HG02852 (cell line): Measurements from ENCODE around the gene ZNF486.
"Not testable (repeated sequence)": the region's sequence is repeated elsewhere in the genome, so short reads cannot be mapped to it uniquely, and the experiment has no call there.

ENCODE experiments used
- ATAC-seq: cut with Tn5 transposase; IDR thresholded peaks from one replicate; pipeline ENCODE4 v1.9.1; 2021; ENCODE audit warnings: mild to moderate bottlenecking, moderate library complexity; ENCODE audit not compliant: unreplicated experiment

Gene ZNF486

DNA sequence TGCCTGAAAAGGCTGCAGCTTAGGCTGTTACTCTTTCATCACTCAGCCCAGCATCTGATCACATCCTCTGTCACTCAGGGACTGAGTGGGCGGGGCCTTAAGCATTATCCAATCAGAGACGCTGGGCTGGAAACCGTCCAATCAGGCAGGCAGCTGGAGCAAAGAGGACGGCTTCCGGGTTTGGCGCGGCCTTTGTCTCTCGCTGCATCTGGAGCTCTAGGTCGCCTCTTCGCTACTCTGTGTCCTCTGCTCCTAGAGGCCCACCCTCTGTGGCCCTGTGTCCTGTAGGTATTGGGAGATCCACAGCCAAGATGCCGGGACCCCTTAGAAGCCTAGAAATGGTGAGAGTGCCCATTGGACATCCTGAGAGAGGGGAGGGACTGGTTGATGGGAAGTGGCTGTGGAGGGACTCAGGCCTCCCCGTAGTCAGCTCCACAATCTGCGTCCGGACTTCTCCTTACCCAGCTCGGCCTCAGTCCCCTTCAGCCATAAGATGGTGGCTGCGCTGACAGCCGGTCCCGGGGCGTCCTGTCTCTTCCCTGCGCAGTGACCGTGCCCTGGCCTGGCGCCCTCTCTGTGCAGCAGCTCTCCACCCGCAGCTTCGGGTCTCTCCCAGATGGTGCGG is at the start of gene ZNF486:
TSS of gene ZNF486 (plus strand) at position 195 of the 625 bp plus-strand sequence. CDS start at position 312, 117 bp downstream.
- ATAC-seq = peak; percentile 93

DNA sequence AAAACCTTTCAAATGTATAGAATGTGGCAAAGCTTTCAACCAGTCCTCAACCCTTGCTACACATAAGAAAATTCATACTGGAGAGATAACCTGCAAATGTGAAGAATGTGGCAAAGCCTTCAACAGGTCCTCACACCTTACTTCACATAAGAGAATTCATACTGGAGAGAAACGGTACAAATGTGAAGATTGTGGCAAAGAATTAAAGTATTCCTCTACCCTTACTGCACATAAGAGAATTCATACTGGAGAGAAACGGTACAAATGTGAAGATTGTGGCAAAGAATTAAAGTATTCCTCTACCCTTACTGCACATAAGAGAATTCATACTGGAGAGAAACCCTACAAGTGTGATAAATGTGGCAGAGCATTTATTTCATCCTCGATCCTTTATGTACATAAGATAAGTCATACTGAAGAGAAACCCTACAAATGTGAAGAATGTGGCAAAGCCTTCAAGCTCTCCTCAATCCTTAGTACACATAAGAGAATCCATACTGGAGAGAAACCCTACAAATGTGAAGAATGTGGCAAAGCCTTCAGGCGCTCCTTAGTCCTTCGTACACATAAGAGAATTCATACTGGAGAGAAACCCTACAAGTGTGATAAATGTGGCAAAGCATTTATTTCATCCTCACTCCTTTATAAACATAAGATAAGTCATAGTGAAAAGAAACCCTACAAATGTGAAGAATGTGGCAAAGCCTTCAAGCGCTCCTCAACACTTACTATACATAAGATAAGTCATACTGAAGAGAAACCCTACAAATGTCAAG is 48.8 kb upstream of the ZNF486 start:
- ATAC-seq = not testable (repeated sequence)

- ATAC-seq = no peak
Measured at GRCh38 chr19:20124879-20125278, 42.1 kb upstream of the ZNF486 start.

GRCh38 chr19:20132933-20133332 is 34.1 kb upstream of the ZNF486 start:
- not testable (repeated sequence) for ATAC-seq

GRCh38 chr19:20137714-20138113 is 29.3 kb upstream of the ZNF486 start:
- not testable (repeated sequence) for ATAC-seq

DNA sequence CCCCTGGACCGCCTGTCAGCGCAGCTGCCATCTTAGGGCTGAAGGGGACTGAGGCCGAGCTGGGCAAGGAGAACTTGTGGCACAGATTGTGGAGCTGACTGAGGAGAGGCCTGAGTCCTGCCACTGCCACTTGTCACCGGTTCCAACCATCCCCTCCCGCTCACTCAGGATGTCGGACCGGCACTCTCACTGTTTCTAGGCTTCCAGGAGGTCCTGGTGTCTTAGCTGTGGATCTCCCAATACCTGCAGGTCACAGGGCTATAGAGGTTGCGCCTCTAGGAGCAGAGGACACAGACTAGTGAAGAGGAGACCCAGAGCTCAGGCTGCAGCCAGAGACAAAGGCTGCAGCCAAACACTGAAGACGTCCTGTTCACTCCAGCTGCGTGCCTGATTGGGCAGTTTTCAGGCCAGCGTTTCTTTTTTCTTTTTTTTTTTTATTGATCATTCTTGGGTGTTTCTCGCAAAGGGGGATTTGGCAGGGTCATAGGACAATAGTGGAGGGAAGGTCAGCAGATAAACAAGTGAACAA is 15.3 kb upstream of the ZNF486 start:
- ATAC-seq = no peak

DNA sequence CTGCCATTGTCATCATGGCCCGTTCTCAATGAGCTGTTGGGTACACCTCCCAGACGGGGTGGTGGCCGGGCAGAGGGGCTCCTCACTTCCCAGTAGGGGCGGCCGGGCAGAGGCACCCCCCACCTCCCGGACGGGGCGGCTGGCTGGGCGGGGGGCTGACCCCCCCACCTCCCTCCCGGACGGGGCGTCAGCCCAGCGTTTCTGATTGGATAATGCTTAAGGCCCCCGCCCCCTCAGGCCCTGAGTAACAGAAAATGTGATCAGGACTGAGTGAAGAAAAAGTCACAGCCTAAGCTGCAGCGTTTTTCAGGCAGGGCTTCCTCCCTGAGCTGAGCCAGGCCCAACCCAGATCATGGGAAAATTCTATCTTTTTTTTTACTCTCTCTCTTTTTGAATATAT is 14.5 kb upstream of the ZNF486 start:
- not testable (repeated sequence) for ATAC-seq

- no peak for ATAC-seq
Measured at GRCh38 chr19:20153281-20153680, 13.7 kb upstream of the ZNF486 start.

DNA sequence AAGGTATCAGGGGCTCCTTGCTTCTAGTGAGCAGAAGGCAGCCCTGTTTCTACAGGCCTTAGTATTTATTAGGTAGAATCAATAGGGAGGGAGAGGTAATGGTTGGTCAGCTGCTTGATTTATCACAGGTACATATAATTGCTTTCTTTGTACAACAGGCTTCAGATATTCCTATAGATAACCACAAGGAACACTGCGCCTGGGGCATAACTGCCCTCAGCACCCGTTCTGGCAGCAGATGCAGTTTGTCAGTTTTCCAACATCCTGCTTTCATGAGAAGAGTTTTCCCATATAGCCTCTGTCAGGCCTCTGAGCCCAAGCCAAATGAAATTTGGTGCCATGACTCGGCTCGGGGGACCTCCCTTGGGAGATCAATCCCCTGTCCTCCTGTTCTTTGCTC is 12.4 kb upstream of the ZNF486 start:
- ATAC-seq = no peak

GRCh38 chr19:20162821-20163220 is 4.2 kb upstream of the ZNF486 start:
- ATAC-seq = no peak

GRCh38 chr19:20164456-20164855 is 2.6 kb upstream of the ZNF486 start:
- no peak for ATAC-seq

GRCh38 chr19:20165971-20166592 is 932 bp upstream of the ZNF486 start:
- ATAC-seq = no peak

GRCh38 chr19:20167651-20168122 is 673 bp downstream of the ZNF486 start:
- no peak for ATAC-seq

DNA sequence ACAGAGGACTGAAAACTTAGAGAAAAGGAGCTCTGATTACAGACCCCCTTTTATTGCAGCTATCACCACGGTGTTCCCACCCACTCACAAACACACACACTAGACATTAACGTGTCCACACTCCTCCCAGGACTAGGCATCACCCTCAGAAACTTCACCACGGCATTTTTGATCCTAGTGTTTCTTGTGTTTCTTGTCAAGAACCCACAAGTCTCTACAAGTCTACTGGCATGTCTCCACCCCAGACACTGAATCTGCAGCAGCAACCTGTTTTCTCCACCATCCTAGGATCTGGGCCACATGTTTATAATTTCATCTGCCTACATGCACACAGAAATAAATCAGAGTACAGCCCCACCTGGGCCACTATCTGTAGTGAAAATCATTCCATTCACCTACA is 4.3 kb downstream of the ZNF486 start:
- ATAC-seq = no peak

GRCh38 chr19:20175848-20176247 is 8.8 kb downstream of the ZNF486 start:
- ATAC-seq = not testable (repeated sequence)

DNA sequence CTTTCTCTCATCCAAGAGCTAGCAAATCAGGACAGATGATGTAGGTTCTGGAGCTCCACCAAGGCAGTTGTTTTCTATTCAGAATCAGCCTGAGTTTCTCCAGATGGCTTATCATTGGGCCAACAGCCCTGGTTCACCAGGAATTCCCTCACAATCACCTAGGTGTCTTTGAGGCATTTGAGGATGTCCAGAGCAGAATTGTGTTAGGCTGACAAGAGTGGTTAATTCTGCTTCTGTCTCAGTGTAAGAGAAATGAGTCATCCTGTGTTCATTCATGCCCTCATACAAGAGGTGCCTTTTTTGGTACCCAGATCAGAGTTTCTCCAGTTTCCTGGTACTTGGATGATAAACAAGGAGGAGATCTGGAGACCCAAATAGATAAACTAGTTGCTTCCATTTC is 12.9 kb downstream of the ZNF486 start:
- not testable (repeated sequence) for ATAC-seq

DNA sequence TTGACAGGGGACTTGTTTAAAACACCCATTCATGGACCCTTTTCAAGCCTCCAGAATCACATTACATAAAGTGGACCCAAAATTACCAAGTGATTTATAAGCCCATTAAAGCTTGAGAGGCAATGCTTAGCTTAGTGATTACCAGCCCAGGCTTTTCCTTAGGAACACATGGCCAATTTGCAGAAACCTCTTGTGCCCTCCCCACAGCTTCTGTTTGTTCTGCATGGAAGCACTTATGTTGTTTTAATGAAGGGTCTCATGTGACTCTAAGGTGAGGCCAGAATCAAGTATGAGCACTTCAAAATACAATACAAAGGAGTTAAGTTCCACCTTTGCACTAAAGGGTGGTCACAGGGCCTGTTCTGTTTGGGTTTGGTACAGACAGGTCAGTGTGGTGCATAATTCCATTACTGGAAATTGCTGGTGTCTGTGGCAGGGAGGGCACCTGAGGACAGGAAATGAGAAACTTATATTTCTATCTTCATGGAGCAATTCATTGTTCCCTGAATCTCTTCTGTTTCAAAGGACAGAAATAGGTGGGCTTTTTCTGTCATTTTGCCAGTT is 15.3 kb downstream of the ZNF486 start:
- no peak for ATAC-seq

GRCh38 chr19:20186174-20186573 is 19.2 kb downstream of the ZNF486 start:
- ATAC-seq = no peak

- no peak for ATAC-seq
Measured at GRCh38 chr19:20197747-20198146, 30.7 kb downstream of the ZNF486 start.

- no peak for ATAC-seq
Measured at GRCh38 chr19:20209051-20209450, 42.0 kb downstream of the ZNF486 start.

DNA sequence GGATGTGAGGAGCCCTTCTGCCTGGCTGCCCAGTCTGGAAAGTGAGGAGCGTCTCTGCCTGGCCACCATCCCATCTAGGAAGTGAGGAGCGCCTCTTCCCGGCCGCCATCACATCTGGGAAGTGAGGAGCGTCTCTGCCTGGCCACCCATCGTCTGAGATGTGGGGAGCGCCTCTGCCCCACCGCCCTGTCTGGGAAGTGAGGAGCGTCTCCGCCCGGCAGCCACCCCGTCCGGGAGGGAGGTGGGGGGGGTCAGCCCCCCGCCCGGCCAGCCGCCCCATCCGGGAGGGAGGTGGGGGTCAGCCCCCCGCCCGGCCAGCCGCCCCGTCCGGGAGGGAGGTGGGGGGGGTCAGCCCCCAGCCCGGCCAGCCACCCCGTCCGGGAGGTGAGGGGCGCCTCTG is 47.4 kb downstream of the ZNF486 start:
- not testable (repeated sequence) for ATAC-seq
